ENCODE data around the gene AFF1. TPM values are rescaled to one million over a fixed set of nuclear protein-coding genes. Genes with fewer than 3 reads are reported as not detected.

AFF1 gene
- total RNA-seq, 1 donor from 2014 or later, result 63.4 TPM

- intact Hi-C loops (cut with DNase I), result loop anchor here (1.0 to 10.0 kb wide), 3 partner anchors 72 to 314 kb away; partner anchors contain the start of gene KLHL8
- DNase-seq (ENCODE audit: low spot score), result no peak
Measured at GRCh38 chr4:87150498-87151261, 215.9 kb downstream of the AFF1 start.

GRCh38 chr4:87151730-87152129, 216.9 kb downstream of the AFF1 start:
- intact Hi-C loops (cut with DNase I), result loop anchor here (1.0 to 10.0 kb wide), 3 partner anchors 71 to 313 kb away; partner anchors contain the start of gene KLHL8
- DNase-seq (ENCODE audit: low spot score), result no peak

GRCh38 chr4:87152310-87153041, 217.7 kb downstream of the AFF1 start:
- DNase-seq (ENCODE audit: low spot score), result no peak
- intact Hi-C loops (cut with DNase I), result loop anchor here (5.0 to 10.0 kb wide), 2 partner anchors 70 to 312 kb away; partner anchors contain the start of gene KLHL8

- intact Hi-C loops (cut with DNase I), result loop anchor here (5.0 to 10.0 kb wide), 2 partner anchors 69 to 312 kb away; partner anchors contain the start of gene KLHL8
- no peak for DNase-seq (ENCODE audit: low spot score)
Measured at GRCh38 chr4:87153078-87153870, 218.5 kb downstream of the AFF1 start.

GRCh38 chr4:87165892-87166291, 231.1 kb downstream of the AFF1 start:
- intact Hi-C loops (cut with DNase I), result no loop called here

GRCh38 chr4:87166296-87166854, 231.6 kb downstream of the AFF1 start:
- no peak for DNase-seq (ENCODE audit: low spot score)
- intact Hi-C loops (cut with DNase I), result no loop called here

More at GRCh38 chr4:87165892-87166291, 231.1 kb downstream of the AFF1 start:
- no peak for DNase-seq (ENCODE audit: low spot score)

- intact Hi-C loops (cut with DNase I), result no loop called here
- no peak for DNase-seq (ENCODE audit: low spot score)
Measured at GRCh38 chr4:87171944-87172343, 237.1 kb downstream of the AFF1 start.

- intact Hi-C loops (cut with DNase I), result no loop called here
- no peak for DNase-seq (ENCODE audit: low spot score)
Measured at GRCh38 chr4:87174672-87175071, 239.9 kb downstream of the AFF1 start.

- no peak for DNase-seq (ENCODE audit: low spot score)
- intact Hi-C loops (cut with DNase I), result no loop called here
Measured at GRCh38 chr4:87179751-87180150, 244.9 kb downstream of the AFF1 start.

GRCh38 chr4:87180767-87181166, 246.0 kb downstream of the AFF1 start:
- intact Hi-C loops (cut with DNase I), result no loop called here
- DNase-seq (ENCODE audit: low spot score), result no peak

GRCh38 chr4:87185146-87185870, 250.5 kb downstream of the AFF1 start:
- intact Hi-C loops (cut with DNase I), result no loop called here
- no peak for DNase-seq (ENCODE audit: low spot score)

GRCh38 chr4:87188048-87188447, 253.2 kb downstream of the AFF1 start:
- intact Hi-C loops (cut with DNase I), result no loop called here
- DNase-seq (ENCODE audit: low spot score), result no peak

- intact Hi-C loops (cut with DNase I), result no loop called here
- no peak for DNase-seq (ENCODE audit: low spot score)
Measured at GRCh38 chr4:87188932-87189331, 254.1 kb downstream of the AFF1 start.

Other genes starting within 250 kb of the AFF1 start
- 1.3 TPM for gene SLC10A6, start 85.6 kb upstream of the AFF1 start, total RNA-seq
- 0.78 TPM for gene C4orf36, start 42.6 kb upstream of the AFF1 start, total RNA-seq